B cell (primary cell): ENCODE data around the gene PIAS4. TPM values are rescaled to one million over a fixed set of nuclear protein-coding genes. Genes with fewer than 3 reads are reported as not detected.
A peak's percentile ranks its signal among the peaks of the same experiment; 100 is the strongest.

Experiments
- ATAC-seq: fragments of 200-7000 bp; cut with Tn5 transposase; one replicate; pipeline ENCODE4 v1.10.0; 2021; ENCODE audit warnings: low read depth, mild to moderate bottlenecking, moderate number of reproducible peaks, moderate library complexity
- CTCF ChIA-PET: fragments of 350-600 bp; sonication (Branson Sonifier 250); formaldehyde crosslinking; loops from one replicate; lab custom pipeline; 2021; ENCODE audit warnings: antibody characterized with exemption, inconsistent platforms; lab: Charles Lee
- POLR2A ChIA-PET: fragments of 350-600 bp; sonication (Branson Sonifier 250); formaldehyde crosslinking; loops from one replicate; lab custom pipeline; 2021; ENCODE audit warnings: antibody characterized with exemption; lab: Charles Lee
- DNase-seq: peaks from one replicate; pipeline ENCODE4 v3.0.0; 2013
- H2AFZ ChIP-seq: 2 replicates; pipeline ENCODE4 v1.6.1; 2012; ENCODE audit warnings: mild to moderate bottlenecking, low read depth, low read length; ENCODE audit not compliant: insufficient read depth, poor library complexity, severe bottlenecking
- H3K27ac ChIP-seq, 2 donors: 1 replicate in 1 of 2; 2 replicates in 1 of 2; pipeline ENCODE4 v1.5.1; 2012 to 2013; ENCODE audit warnings: low read length in 2 of 2, mild to moderate bottlenecking in 2 of 2, moderate library complexity in 1 of 2
- H3K27me3 ChIP-seq, 4 experiments: fragments of 200-600 bp in 1 of 4; sonication (generic) in 1 of 4; replicated peaks in 1 of 4; 1 replicate in 2 of 4; 2 replicates in 2 of 4; pipeline versions ENCODE4 v1.6.1 to v1.7.0; 2013 to 2016; ENCODE audit warnings: low read length in 3 of 4, mild to moderate bottlenecking in 2 of 4, mixed read lengths in 1 of 4, moderate library complexity in 1 of 4; ENCODE audit not compliant: insufficient read depth in 4 of 4, control insufficient read depth in 3 of 4; ENCODE audit errors: control extremely low read depth in 1 of 4
- H3K36me3 ChIP-seq, 2 experiments: replicated peaks in 1 of 2; 1 replicate in 1 of 2; 2 replicates in 1 of 2; pipeline versions ENCODE4 v1.6.1 to v1.7.1; 2013; ENCODE audit warnings: low read length in 1 of 2; ENCODE audit not compliant: insufficient read depth in 2 of 2, control insufficient read depth in 1 of 2; ENCODE audit errors: control extremely low read depth in 1 of 2, extremely low read depth in 1 of 2
- H3K4me1 ChIP-seq, 2 donors: fragments of 200-600 bp in 1 of 2; sonication (generic) in 1 of 2; 1 replicate in 1 of 2; 2 replicates in 1 of 2; pipeline versions ENCODE4 v1.5.1 to v1.6.1; 2013 to 2017; ENCODE audit warnings: low read length in 2 of 2; ENCODE audit not compliant: control insufficient read depth in 2 of 2, insufficient read depth in 2 of 2
- H3K4me2 ChIP-seq: replicated peaks from 2 replicates; pipeline ENCODE3; 2012; ENCODE audit warnings: mild to moderate bottlenecking, low read depth, low read length; ENCODE audit not compliant: poor library complexity, severe bottlenecking
- H3K4me3 ChIP-seq, 5 experiments: fragments of 200-600 bp in 1 of 5; sonication (generic) in 1 of 5; 1 replicate in 3 of 5; 2 replicates in 2 of 5; pipeline versions ENCODE4 v1.5.1 to v1.7.0; 2011 to 2016; ENCODE audit warnings: low read length in 4 of 5, mild to moderate bottlenecking in 4 of 5, low read depth in 2 of 5, control low read depth in 1 of 5, moderate library complexity in 1 of 5; ENCODE audit not compliant: insufficient read depth in 1 of 5; ENCODE audit errors: control extremely low read depth in 1 of 5, extremely low read depth in 1 of 5
- H3K79me2 ChIP-seq: fragments of 200-600 bp; sonication (generic); one replicate; pipeline ENCODE4 v1.6.0; 2016; ENCODE audit warnings: low read length; ENCODE audit not compliant: control insufficient read depth, insufficient read depth
- H3K9ac ChIP-seq: fragments of 200-600 bp; sonication (generic); 2 replicates; pipeline ENCODE4 v1.6.1; 2017; ENCODE audit warnings: mild to moderate bottlenecking, low read length, moderate library complexity
- H3K9me3 ChIP-seq, 3 donors: one replicate each; pipeline versions ENCODE4 v1.6.1 to v1.7.1; 2013; ENCODE audit warnings: low read length in 2 of 3; ENCODE audit not compliant: control insufficient read depth in 2 of 3, insufficient read depth in 1 of 3; ENCODE audit errors: control extremely low read depth in 1 of 3
- H4K20me1 ChIP-seq: 2 replicates; pipeline ENCODE4 v1.6.0; 2012; ENCODE audit warnings: mild to moderate bottlenecking, low read length; ENCODE audit not compliant: insufficient read depth, control insufficient read depth, poor library complexity, severe bottlenecking
- H3K27ac Mint-ChIP-seq: one replicate; pipeline ENCODE4 v1.8.0; 2021; ENCODE audit warnings: mixed read lengths
- H3K27me3 Mint-ChIP-seq: one replicate; pipeline ENCODE4 v1.8.0; 2021; ENCODE audit warnings: mixed read lengths
- H3K4me1 Mint-ChIP-seq: one replicate; pipeline ENCODE4 v1.8.0; 2021; ENCODE audit warnings: mixed read lengths
- H3K4me3 Mint-ChIP-seq: one replicate; pipeline ENCODE4 v1.8.0; 2021; ENCODE audit warnings: mixed read lengths
- H3K9me3 Mint-ChIP-seq: one replicate; pipeline ENCODE4 v1.8.0; 2022; ENCODE audit warnings: mixed read lengths; ENCODE audit not compliant: insufficient read depth
- CTCF ChIP-seq: fragments of 200-600 bp; IDR thresholded peaks from one replicate; pipeline ENCODE4 v1.8.0; 2022; ENCODE audit warnings: antibody characterized with exemption, mild to moderate bottlenecking
- EZH2 ChIP-seq: IDR thresholded peaks from 2 replicates; pipeline ENCODE4 v1.6.1; 2012; ENCODE audit warnings: borderline replicate concordance, low read depth, mild to moderate bottlenecking, moderate library complexity, low read length; ENCODE audit not compliant: insufficient read depth, poor library complexity, severe bottlenecking
- WGBS: methylation state at CpG from one replicate; pipeline ENCODE4 v1.1.5; 2013; ENCODE audit warnings: missing lambda C conversion rate; ENCODE audit not compliant: insufficient coverage; 5-methylcytosine and 5-hydroxymethylcytosine counted together
- intact Hi-C: fragments of 100-400 bp; cut with micrococcal nuclease; formaldehyde crosslinking; loops from one replicate; pipeline ENCODE4 v1.10.0; 2022
- polyA plus RNA-seq: library from polyadenylated mRNA; depleted of rRNA; stranded (reverse); fragments of >200 nt; gene quantifications from 2 replicates; pipeline ENCODE4 v1.2.3, GENCODE V29; 2012
- total RNA-seq, 2 donors: library from RNA; stranded (reverse); fragments of 120-200 nt in 1 of 2; gene quantifications; 1 replicate in 1 of 2; 2 replicates in 1 of 2; pipeline versions ENCODE4 v1.2.3 to v1.2.4, GENCODE V29; 2013 to 2022

Gene PIAS4
- total and polyA plus RNA-seq, 2 donors (not counting 1 experiment from before 2014, with no cell fraction given), result 13.7 to 56.8 TPM

- H3K27me3 Mint-ChIP-seq, result no peaks in the 10 kb centered on the region
- peaks cover 0 to 4% (median 0%) of the 10 kb centered on the region in 3 donors for H3K9me3 ChIP-seq
- H3K36me3 ChIP-seq, result peaks cover 3 to 64% of the 10 kb centered on the region in 2 experiments
- H3K9me3 Mint-ChIP-seq, result no peaks in the 10 kb centered on the region
- H3K4me3 Mint-ChIP-seq, result no peak overlapping the region
- no peak overlapping the region for H3K27ac ChIP-seq
- peak; percentile 45 for DNase-seq
- H4K20me1 ChIP-seq, result peaks cover 68% of the 10 kb centered on the region
- no peaks in the 10 kb centered on the region for H3K27me3 ChIP-seq
- ATAC-seq, result no peak
- 94% methylated on average over 29 of the region's 29 CpGs for WGBS
- intact Hi-C loops, result no loop called here
- H3K9ac ChIP-seq, result no peak overlapping the region
- H3K4me1 ChIP-seq, result no peaks in the 10 kb centered on the region
- CTCF ChIA-PET, result no interaction called here
- POLR2A ChIA-PET, result no interaction called here
- peaks cover 7% of the 10 kb centered on the region for H3K79me2 ChIP-seq
- TF ChIP-seq CTCF, result no peak
- no peak for TF ChIP-seq EZH2
- peaks cover 4% of the 10 kb centered on the region for H3K4me1 Mint-ChIP-seq
- H3K27ac Mint-ChIP-seq, result no peak overlapping the region
- no peak overlapping the region for H3K4me2 ChIP-seq
- H2AFZ ChIP-seq, result no peak overlapping the region
- no peak overlapping the region for H3K4me3 ChIP-seq
These were observed 30.9 kb upstream of the PIAS4 start for GRCh38 chr19:3976495-3977241.
